Spleen (tissue), 11 donors: ENCODE data around the gene CD72. TPM values are rescaled to one million over a fixed set of nuclear protein-coding genes. Genes with fewer than 3 reads are reported as not detected.

Experiments
- DNase-seq: peaks from one replicate; pipeline ENCODE4 v3.0.0-alpha.2; 2020
- H3K27ac ChIP-seq, 8 donors: fragments of 200-600 bp; sonication (generic) in 7 of 8; 1 replicate in 4 of 8; 2 replicates in 4 of 8; pipeline versions ENCODE4 v1.5.0 to v1.8.0; 2016 to 2021; ENCODE audit warnings: inconsistent platforms in 4 of 8, mild to moderate bottlenecking in 4 of 8, moderate library complexity in 1 of 8
- H3K27me3 ChIP-seq, 7 donors: fragments of 200-600 bp; sonication (generic) in 6 of 7; replicated peaks in 1 of 7; 1 replicate in 4 of 7; 2 replicates in 3 of 7; pipeline versions ENCODE4 v1.5.0 to v1.8.0; 2016 to 2021; ENCODE audit warnings: inconsistent platforms in 3 of 7, mild to moderate bottlenecking in 1 of 7
- H3K36me3 ChIP-seq, 6 donors: fragments of 200-600 bp; sonication (generic) in 5 of 6; 1 replicate in 4 of 6; 2 replicates in 2 of 6; pipeline versions ENCODE4 v1.5.0 to v1.8.0; 2016 to 2021; ENCODE audit warnings: inconsistent platforms in 2 of 6
- H3K4me1 ChIP-seq, 6 donors: fragments of 200-600 bp; sonication (generic) in 5 of 6; 1 replicate in 3 of 6; 2 replicates in 3 of 6; pipeline versions ENCODE4 v1.5.0 to v1.8.0; 2016 to 2021; ENCODE audit warnings: inconsistent platforms in 3 of 6
- H3K4me3 ChIP-seq, 8 donors: fragments of 200-600 bp; sonication (generic) in 7 of 8; 1 replicate in 4 of 8; 2 replicates in 4 of 8; pipeline versions ENCODE4 v1.5.0 to v1.8.0; 2016 to 2021; ENCODE audit warnings: inconsistent platforms in 4 of 8, mild to moderate bottlenecking in 4 of 8, moderate library complexity in 2 of 8
- H3K9me3 ChIP-seq, 8 donors: fragments of 200-600 bp; sonication (generic) in 7 of 8; 1 replicate in 4 of 8; 2 replicates in 4 of 8; pipeline versions ENCODE4 v1.5.0 to v1.8.0; 2016 to 2021; ENCODE audit warnings: inconsistent platforms in 4 of 8
- CTCF ChIP-seq, 11 experiments: fragments of 200-600 bp in 7 of 11; fragments of 450-650 bp in 4 of 11; sonication (generic) in 4 of 11; IDR thresholded peaks in 8 of 11; conservative IDR thresholded peaks in 3 of 11; 1 replicate in 7 of 11; 2 replicates in 4 of 11; pipeline versions ENCODE4 v1.4.0 to v1.8.0; 2016 to 2021; ENCODE audit warnings: antibody characterized with exemption in 11 of 11, inconsistent platforms in 4 of 11, mild to moderate bottlenecking in 1 of 11
- POLR2A ChIP-seq, 3 donors: fragments of 450-650 bp; IDR thresholded peaks; one replicate each; pipeline ENCODE4 v1.5.1; 2017; ENCODE audit warnings: antibody characterized with exemption in 3 of 3, mild to moderate bottlenecking in 1 of 3
- POLR2AphosphoS5 ChIP-seq, 3 donors: sonication (generic); formaldehyde crosslinking; IDR thresholded peaks; one replicate each; pipeline ENCODE4 v1.5.1; 2017; ENCODE audit warnings: antibody characterized with exemption in 3 of 3
- WGBS, 5 donors: extraction: QIAGEN DNeasy Blood & Tissue Kit in 3 of 5; methylation state at CpG; one replicate each; pipeline versions ENCODE4 v1.1.5 to v1.1.7; 2013 to 2018; 5-methylcytosine and 5-hydroxymethylcytosine counted together
- intact Hi-C: fragments of 100-400 bp; cut with DNase I; formaldehyde crosslinking; loops from one replicate; pipeline ENCODE4 v1.15.0; 2023; ENCODE audit warnings: low total_unique reads
- polyA plus RNA-seq, 3 donors: library from polyadenylated mRNA; stranded (reverse); fragments of 200-250 nt; gene quantifications; one replicate each; pipeline ENCODE4 v1.2.1, GENCODE V29; 2013
- total RNA-seq, 7 donors: library from RNA; depleted of rRNA in 3 of 7; stranded (reverse); fragments of >200 nt in 3 of 7; fragmentation: NEBNext Ultra II Directional in 4 of 7; extraction: Animal tissue kit (Norgen Biotek cat#: 25700) in 4 of 7; gene quantifications; one replicate each; pipeline versions ENCODE4 v1.1.0 to v1.2.1, GENCODE V29; 2016 to 2021
- donor health status: healthy with polysubstance abuse.
- donor health status: DM: no; HTN: no; CAD: no; lungs with moderate emphysema.
- donor health status: DM: no; HTN: no; CAD: no.
- donor health status: Bipolar disorder and iron deficiency.
- donor health status: healthy.
- donor health status: DM: no; HTN: no; CAD: no.
- donor health status: DM: yes; HTN: yes; CAD: no.

Gene CD72
- total and polyA plus RNA-seq, 10 donors, result 74.4 to 160 (median 121) TPM

- DNase-seq, result no peak
- TF ChIP-seq CTCF (IDR thresholded peaks at IDR 0.05 in 8 of 11, conservative IDR thresholded peaks at IDR 0.05 in 3 of 11) (no peak), POLR2AphosphoS5 (IDR thresholded peaks at IDR 0.05) (peak in 1 of 3 donors; percentile 26)
- Histone ChIP-seq H3K4me3 (no peak overlapping the region), H3K27me3 (no peaks in the 10 kb centered on the region), H3K36me3 (peaks cover 0 to 7% (median 0%) of the 10 kb centered on the region in 6 donors), H3K27ac (peak overlapping the region; percentile 30 to 95 (median 76)), H3K9me3 (no peaks in the 10 kb centered on the region), H3K4me1 (peaks cover 28 to 77% (median 64%) of the 10 kb centered on the region in 6 donors)
- intact Hi-C loops, result no loop called here
- WGBS, 5 donors, result 64 to 77% (median 70%) methylated on average over 9 of the region's 9 CpGs
Measured at GRCh38 chr9:35636135-35636876, 18.1 kb upstream of the CD72 start.

- Histone ChIP-seq H3K4me1 (peaks cover 28 to 74% (median 60%) of the 10 kb centered on the region in 6 donors), H3K9me3 (no peaks in the 10 kb centered on the region), H3K27ac (peak overlapping the region; percentile 11 to 95 (median 76)), H3K36me3 (peaks cover 0 to 4% (median 0%) of the 10 kb centered on the region in 6 donors), H3K4me3 (no peak overlapping the region), H3K27me3 (no peaks in the 10 kb centered on the region)
- no peak for DNase-seq
- intact Hi-C loops, result no loop called here
- no peak for TF ChIP-seq CTCF (IDR thresholded peaks at IDR 0.05 in 8 of 11, conservative IDR thresholded peaks at IDR 0.05 in 3 of 11)
- no peak for TF ChIP-seq POLR2AphosphoS5 (IDR thresholded peaks at IDR 0.05)
- no peak for TF ChIP-seq POLR2A (IDR thresholded peaks at IDR 0.05)
Measured at GRCh38 chr9:35635730-35636129, 17.5 kb upstream of the CD72 start.

- intact Hi-C loops, result no loop called here
- TF ChIP-seq POLR2AphosphoS5 (IDR thresholded peaks at IDR 0.05), result no peak
- TF ChIP-seq POLR2A (IDR thresholded peaks at IDR 0.05), result no peak
- TF ChIP-seq CTCF (IDR thresholded peaks at IDR 0.05 in 8 of 11, conservative IDR thresholded peaks at IDR 0.05 in 3 of 11), result no peak
- Histone ChIP-seq H3K4me1 (peaks cover 0 to 20% (median 6%) of the 10 kb centered on the region in 6 donors), H3K4me3 (no peak overlapping the region), H3K9me3 (no peaks in the 10 kb centered on the region), H3K27me3 (no peaks in the 10 kb centered on the region), H3K27ac (no peak overlapping the region), H3K36me3 (no peaks in the 10 kb centered on the region)
- no peak for DNase-seq
- WGBS, 5 donors, result 91 to 98% (median 93%) methylated on average over 5 of the region's 5 CpGs
Measured at GRCh38 chr9:35629597-35629996, 11.4 kb upstream of the CD72 start.

GRCh38 chr9:35628389-35628991 lies 10.3 kb upstream of the CD72 start:
- intact Hi-C loops, result no loop called here
- peaks cover 0 to 9% (median 0%) of the 10 kb centered on the region in 6 donors for H3K4me1 ChIP-seq
- DNase-seq, result no peak
- H3K27ac ChIP-seq, result no peak overlapping the region
- no peak overlapping the region for H3K4me3 ChIP-seq
- H3K36me3 ChIP-seq, result no peaks in the 10 kb centered on the region
- no peaks in the 10 kb centered on the region for H3K27me3 ChIP-seq
- 92 to 97% (median 94%) methylated on average over 6 of the region's 6 CpGs for WGBS, 5 donors
- no peaks in the 10 kb centered on the region for H3K9me3 ChIP-seq
- no peak for TF ChIP-seq POLR2AphosphoS5 (IDR thresholded peaks at IDR 0.05)
- TF ChIP-seq POLR2A (IDR thresholded peaks at IDR 0.05), result no peak
- TF ChIP-seq CTCF (IDR thresholded peaks at IDR 0.05 in 8 of 11, conservative IDR thresholded peaks at IDR 0.05 in 3 of 11), result no peak
